A549 (cell line): ENCODE results near the gene PPIE. TPM values are rescaled to one million over a fixed set of nuclear protein-coding genes. Genes with fewer than 3 reads are reported as not detected.

Experiments
- ATAC-seq, 2 experiments: fragments of 200-7000 bp in 1 of 2; fragments of >200 bp in 1 of 2; cut with Nextera tagmentation in 1 of 2; cut with Tn5 transposase in 1 of 2; 3 replicates each; pipeline versions ENCODE4 v1.8.0 to v1.9.1; 2018 to 2020; ENCODE audit warnings: mild to moderate bottlenecking in 1 of 2, moderate library complexity in 1 of 2
- CTCF ChIA-PET: fragments of 300-600 bp; sonication (Branson Sonifier 250); formaldehyde crosslinking; extraction: SDS; loops from one replicate; lab custom pipeline; 2021; ENCODE audit warnings: antibody characterized with exemption, inconsistent platforms; lab: Yijun Ruan, JAX
- POLR2A ChIA-PET: fragments of 350-600 bp; formaldehyde crosslinking; extraction: SDS; loops from one replicate; lab custom pipeline; 2021; ENCODE audit warnings: antibody characterized with exemption, inconsistent platforms; lab: Yijun Ruan, JAX
- DNase-seq, 2 experiments: peaks; one replicate each; pipeline versions ENCODE4 v3.0.0 to v3.0.0-alpha.2; 2011 to 2016; ENCODE audit warnings: low read depth in 1 of 2, low spot score in 1 of 2
- FAIRE-seq: peaks from 2 replicates; lab custom pipeline; 2011; peaks lifted over from hg19 to GRCh38; lab: Jason Lieb, UNC
- H3K27ac ChIP-seq, 2 experiments: fragments of >200 bp; sonication (Bioruptor Twin); formaldehyde crosslinking; 3 replicates each; pipeline ENCODE4 v1.5.1; 2016 to 2017
- H3K4me1 ChIP-seq: fragments of >200 bp; sonication (Bioruptor Twin); formaldehyde crosslinking; 3 replicates; pipeline ENCODE4 v1.6.1; 2016
- H3K4me2 ChIP-seq: fragments of >200 bp; sonication (Bioruptor Twin); formaldehyde crosslinking; 3 replicates; pipeline ENCODE4 v1.6.1; 2016
- H3K4me3 ChIP-seq: fragments of >200 bp; sonication (Bioruptor Twin); formaldehyde crosslinking; 3 replicates; pipeline ENCODE4 v1.5.1; 2016
- H3K9me3 ChIP-seq: fragments of >200 bp; sonication (Bioruptor Twin); formaldehyde crosslinking; 3 replicates; pipeline ENCODE4 v1.6.1; 2016
- BHLHE40 ChIP-seq: IDR thresholded peaks from 2 replicates; pipeline ENCODE4 v1.6.1; 2012; ENCODE audit warnings: low read depth, low read length, inconsistent platforms
- CBX8 ChIP-seq: fragments of 200-600 bp; sonication (generic); IDR thresholded peaks from 2 replicates; pipeline ENCODE4 v1.6.1; 2016
- CEBPB ChIP-seq, 2 experiments: fragments of >200 bp in 1 of 2; sonication (Bioruptor Twin) in 1 of 2; formaldehyde crosslinking in 1 of 2; IDR thresholded peaks; 2 replicates each; pipeline ENCODE4 v1.6.1; 2012 to 2016
- CHD2 ChIP-seq: fragments of 150-350 bp; IDR thresholded peaks from 2 replicates; pipeline ENCODE4 v1.6.1; 2014; ENCODE audit warnings: low read length; ENCODE audit not compliant: partially characterized antibody
- CHD4 ChIP-seq: fragments of 200-600 bp; sonication (generic); IDR thresholded peaks from 2 replicates; pipeline ENCODE4 v1.6.1; 2016; ENCODE audit warnings: antibody characterized with exemption, mild to moderate bottlenecking, borderline replicate concordance
- EHF ChIP-seq: fragments of 250-450 bp; sonication (Bioruptor Pico); IDR thresholded peaks from 2 replicates; pipeline ENCODE4 v1.5.0; 2020; ENCODE audit warnings: mild to moderate bottlenecking
- EHMT2 ChIP-seq: fragments of 200-600 bp; sonication (generic); IDR thresholded peaks from 2 replicates; pipeline ENCODE4 v1.6.1; 2016; ENCODE audit warnings: antibody characterized with exemption, low read depth, mild to moderate bottlenecking, moderate library complexity
- EP300 ChIP-seq, 2 experiments: fragments of >200 bp; sonication (Bioruptor Twin); formaldehyde crosslinking; IDR thresholded peaks; 2 replicates in 1 of 2; 3 replicates in 1 of 2; pipeline ENCODE4 v1.6.1; 2016 to 2017
- ESRRA ChIP-seq: fragments of 150-350 bp; IDR thresholded peaks from 2 replicates; pipeline ENCODE4 v1.6.1; 2014; ENCODE audit warnings: mild to moderate bottlenecking, low read length, borderline replicate concordance
- FOSB ChIP-seq: fragments of 250-450 bp; sonication (Bioruptor Pico); IDR thresholded peaks from 2 replicates; pipeline ENCODE4 v1.5.0; 2020; ENCODE audit warnings: mild to moderate bottlenecking, moderate library complexity
- FOSL2 ChIP-seq, 2 experiments: fragments of 450-650 bp in 1 of 2; fragments of >200 bp in 1 of 2; sonication (Bioruptor Twin) in 1 of 2; formaldehyde crosslinking; IDR thresholded peaks; 2 replicates each; pipeline versions ENCODE4 v1.5.0 to v1.6.1; 2016 to 2020; ENCODE audit warnings: mild to moderate bottlenecking in 1 of 2, moderate library complexity in 1 of 2
- FOXS1 ChIP-seq: fragments of 250-450 bp; sonication (Bioruptor Pico); IDR thresholded peaks from 2 replicates; pipeline ENCODE4 v1.5.0; 2020; ENCODE audit warnings: mild to moderate bottlenecking, moderate library complexity
- GATA3 ChIP-seq: IDR thresholded peaks from 2 replicates; pipeline ENCODE4 v1.6.1; 2012; ENCODE audit warnings: borderline replicate concordance
- HOXA7 ChIP-seq: fragments of 250-450 bp; sonication (Bioruptor Pico); IDR thresholded peaks from 2 replicates; pipeline ENCODE4 v1.5.0; 2020; ENCODE audit warnings: mild to moderate bottlenecking, moderate library complexity
- HOXB5 ChIP-seq: fragments of 250-450 bp; sonication (Bioruptor Pico); IDR thresholded peaks from 2 replicates; pipeline ENCODE4 v1.5.0; 2020; ENCODE audit warnings: mild to moderate bottlenecking, moderate library complexity
- JUN ChIP-seq, 2 experiments: fragments of >200 bp; sonication (Bioruptor Twin); formaldehyde crosslinking; IDR thresholded peaks; 2 replicates in 1 of 2; 3 replicates in 1 of 2; pipeline ENCODE4 v1.6.1; 2016 to 2017
- JUNB ChIP-seq: fragments of >200 bp; sonication (Bioruptor Twin); formaldehyde crosslinking; IDR thresholded peaks from 2 replicates; pipeline ENCODE4 v1.6.1; 2016
- MAZ ChIP-seq: fragments of 150-350 bp; IDR thresholded peaks from 2 replicates; pipeline ENCODE4 v1.6.1; 2014; ENCODE audit warnings: antibody characterized with exemption, low read depth, low read length, borderline replicate concordance
- RNF2 ChIP-seq: fragments of 200-600 bp; sonication (generic); IDR thresholded peaks from 2 replicates; pipeline ENCODE4 v1.6.1; 2016; ENCODE audit warnings: low read depth, mild to moderate bottlenecking, antibody characterized with exemption, moderate library complexity, borderline replicate concordance
- SMC3 ChIP-seq: fragments of >200 bp; sonication (Bioruptor Twin); formaldehyde crosslinking; IDR thresholded peaks from 3 replicates; pipeline ENCODE4 v1.6.1; 2018; ENCODE audit warnings: inconsistent platforms
- TFCP2L1 ChIP-seq: fragments of 250-450 bp; sonication (Bioruptor Pico); IDR thresholded peaks from 2 replicates; pipeline ENCODE4 v1.5.0; 2021; ENCODE audit warnings: mild to moderate bottlenecking
- TP53 ChIP-seq: fragments of 250-450 bp; sonication (Bioruptor Pico); IDR thresholded peaks from 2 replicates; pipeline ENCODE4 v1.5.0; 2021; ENCODE audit warnings: mild to moderate bottlenecking, moderate library complexity
- ZFP36 ChIP-seq: fragments of 450-650 bp; IDR thresholded peaks from 2 replicates; pipeline ENCODE4 v1.6.1; 2014; ENCODE audit warnings: borderline replicate concordance; ENCODE audit not compliant: partially characterized antibody
- ZSCAN20 ChIP-seq: fragments of 250-450 bp; sonication (Bioruptor Pico); IDR thresholded peaks from 2 replicates; pipeline ENCODE4 v1.8.0; 2022; ENCODE audit warnings: mild to moderate bottlenecking, moderate library complexity
- WGBS: methylation state at CpG from one replicate; pipeline ENCODE4 v1.1.6; 2017; ENCODE audit errors: missing lambda C conversion rate; 5-methylcytosine and 5-hydroxymethylcytosine counted together
- polyA plus RNA-seq, 4 experiments: library from polyadenylated mRNA; depleted of rRNA in 3 of 4; stranded (reverse); fragments of >200 nt; fragmentation: RNase III in 1 of 4; extraction: RNeasy Plus Mini Kit Qiagen cat#74134 plus additional on column Dnase treatment in 1 of 4; gene quantifications; 2 replicates in 3 of 4; 3 replicates in 1 of 4; pipeline ENCODE4 v1.2.3, GENCODE V29; 2011 to 2017
- TF ChIP-seq, protein P1 (sequence below): IDR thresholded peaks from 2 replicates; pipeline ENCODE4 v1.6.1; 2012
- TF ChIP-seq, protein P2 (sequence below): fragments of 450-650 bp; IDR thresholded peaks from 2 replicates; pipeline ENCODE4 v1.6.1; 2014; ENCODE audit warnings: antibody characterized with exemption
- TF ChIP-seq, protein P3 (sequence below): IDR thresholded peaks from 2 replicates; pipeline ENCODE4 v1.6.1; 2012
- TF ChIP-seq, protein P4 (sequence below): fragments of 150-350 bp; IDR thresholded peaks from 2 replicates; pipeline ENCODE4 v1.6.1; 2014; ENCODE audit warnings: low read depth, mild to moderate bottlenecking, low read length
- TF ChIP-seq, protein P5 (sequence below): fragments of >200 bp; sonication (Bioruptor Twin); formaldehyde crosslinking; IDR thresholded peaks from 2 replicates; pipeline ENCODE4 v1.6.1; 2016

The PPIE gene
- polyA plus RNA-seq, 2 of the 4 experiments (the other 2 are of a cell fraction): 46.6 to 75.6 TPM

DNA sequence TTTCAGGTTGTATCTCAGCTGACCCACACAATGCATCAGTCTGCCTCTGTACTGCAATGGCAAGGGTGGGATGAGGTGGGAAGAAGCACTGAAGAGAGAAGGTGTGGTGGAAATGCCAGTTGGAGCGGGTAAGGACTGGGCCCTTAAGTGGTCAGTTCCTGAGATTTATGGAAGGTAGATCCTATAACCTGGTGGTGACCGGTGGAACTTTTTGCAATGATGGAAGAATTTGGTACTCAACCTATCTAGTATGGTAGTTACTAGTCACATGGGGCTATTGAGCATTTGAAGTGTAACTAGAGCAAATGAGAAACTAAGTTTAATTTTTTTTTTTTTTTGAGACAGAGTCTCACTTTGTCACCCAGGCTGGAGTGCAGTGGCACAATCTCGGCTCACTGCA, 39.3 kb upstream of the PPIE start (continued):
- no peak for TF ChIP-seq TFCP2L1 (CRISPR knock-in tag)

DNA sequence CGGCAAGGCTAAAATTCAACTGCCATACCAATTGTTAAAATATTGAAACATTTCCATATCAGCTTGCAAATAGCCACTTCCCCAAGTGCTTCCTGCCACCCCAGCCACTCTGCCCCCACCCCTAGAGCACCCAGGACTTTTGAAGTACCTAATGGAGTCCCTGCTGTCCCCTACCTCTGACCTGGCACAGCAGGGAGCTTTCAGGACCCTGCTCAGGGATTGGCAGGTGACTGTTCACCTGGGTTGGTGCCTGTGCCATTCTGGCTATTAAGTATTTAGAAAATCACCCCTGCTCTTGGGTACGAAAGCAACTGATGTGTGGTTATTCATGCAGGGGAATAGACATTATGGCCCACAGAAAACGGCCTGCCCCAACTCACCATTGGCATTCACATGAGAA, 38.3 kb upstream of the PPIE start:
- Histone ChIP-seq H3K9me3 (no peaks in the 10 kb centered on the region), H3K4me3 (no peak overlapping the region), H3K4me1 (no peaks in the 10 kb centered on the region)
- ATAC-seq: no peak
- TF ChIP-seq RNF2 (no peak), BHLHE40 (no peak), FOSB (CRISPR knock-in tag) (no peak), GATA3 (no peak), TP53 (CRISPR knock-in tag) (no peak), SMC3 (no peak), FOXS1 (no peak), EP300 (IDR thresholded peaks at IDR 0.05) (no peak), CBX8 (no peak), HOXA7 (CRISPR knock-in tag) (no peak), ZFP36 (no peak), ESRRA (no peak), EHMT2 (no peak), HOXB5 (no peak)
- TF ChIP-seq, protein P1, sequence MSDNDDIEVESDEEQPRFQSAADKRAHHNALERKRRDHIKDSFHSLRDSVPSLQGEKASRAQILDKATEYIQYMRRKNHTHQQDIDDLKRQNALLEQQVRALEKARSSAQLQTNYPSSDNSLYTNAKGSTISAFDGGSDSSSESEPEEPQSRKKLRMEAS: no peak
- TF ChIP-seq, protein P2, sequence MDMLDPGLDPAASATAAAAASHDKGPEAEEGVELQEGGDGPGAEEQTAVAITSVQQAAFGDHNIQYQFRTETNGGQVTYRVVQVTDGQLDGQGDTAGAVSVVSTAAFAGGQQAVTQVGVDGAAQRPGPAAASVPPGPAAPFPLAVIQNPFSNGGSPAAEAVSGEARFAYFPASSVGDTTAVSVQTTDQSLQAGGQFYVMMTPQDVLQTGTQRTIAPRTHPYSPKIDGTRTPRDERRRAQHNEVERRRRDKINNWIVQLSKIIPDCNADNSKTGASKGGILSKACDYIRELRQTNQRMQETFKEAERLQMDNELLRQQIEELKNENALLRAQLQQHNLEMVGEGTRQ: no peak
- TF ChIP-seq, protein P3, sequence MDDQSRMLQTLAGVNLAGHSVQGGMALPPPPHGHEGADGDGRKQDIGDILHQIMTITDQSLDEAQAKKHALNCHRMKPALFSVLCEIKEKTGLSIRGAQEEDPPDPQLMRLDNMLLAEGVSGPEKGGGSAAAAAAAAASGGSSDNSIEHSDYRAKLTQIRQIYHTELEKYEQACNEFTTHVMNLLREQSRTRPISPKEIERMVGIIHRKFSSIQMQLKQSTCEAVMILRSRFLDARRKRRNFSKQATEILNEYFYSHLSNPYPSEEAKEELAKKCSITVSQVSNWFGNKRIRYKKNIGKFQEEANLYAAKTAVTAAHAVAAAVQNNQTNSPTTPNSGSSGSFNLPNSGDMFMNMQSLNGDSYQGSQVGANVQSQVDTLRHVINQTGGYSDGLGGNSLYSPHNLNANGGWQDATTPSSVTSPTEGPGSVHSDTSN: no peak
- TF ChIP-seq, all 56 proteins: peak for 0
- WGBS: 48% methylated on average over 3 of the region's 3 CpGs
- ChIA-PET POLR2A (no interaction called here), CTCF (interaction anchor here (1.2 to 1.9 kb wide), 3 partner anchors 20 to 94 kb away, joined by 3 to 6 read pairs (median 3); no protein-coding TSS in a partner anchor)
- Histone ChIP-seq H3K4me2 (no peak overlapping the region), H3K27ac (no peak overlapping the region)
- FAIRE-seq (no peak), DNase-seq (no peak)

DNA sequence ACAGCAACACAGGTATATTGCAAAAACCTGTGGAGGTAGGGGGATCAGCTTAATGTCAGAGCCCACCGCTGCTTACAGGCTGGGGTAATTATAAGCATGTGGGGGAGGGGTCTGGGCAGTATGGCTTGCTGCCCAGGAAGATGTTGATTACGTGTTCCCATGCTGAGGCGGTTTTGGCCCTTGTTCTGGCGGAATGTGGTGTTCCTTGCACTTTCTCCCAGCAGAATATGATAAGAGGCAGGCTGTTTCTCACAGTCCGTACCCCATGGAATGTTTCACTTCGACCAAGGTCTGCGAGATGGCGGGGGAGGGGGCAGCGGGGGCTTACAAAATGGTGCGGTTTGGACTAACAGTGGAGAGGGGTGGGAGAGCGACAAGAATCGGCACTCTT, 37.6 kb upstream of the PPIE start:
- H3K4me2 ChIP-seq: no peak overlapping the region
- CTCF ChIA-PET: interaction anchor here (0.7 to 1.9 kb wide), 4 partner anchors 10 to 95 kb away, joined by 3 to 6 read pairs (median 4); partner anchors contain the start of gene HPCAL4

DNA sequence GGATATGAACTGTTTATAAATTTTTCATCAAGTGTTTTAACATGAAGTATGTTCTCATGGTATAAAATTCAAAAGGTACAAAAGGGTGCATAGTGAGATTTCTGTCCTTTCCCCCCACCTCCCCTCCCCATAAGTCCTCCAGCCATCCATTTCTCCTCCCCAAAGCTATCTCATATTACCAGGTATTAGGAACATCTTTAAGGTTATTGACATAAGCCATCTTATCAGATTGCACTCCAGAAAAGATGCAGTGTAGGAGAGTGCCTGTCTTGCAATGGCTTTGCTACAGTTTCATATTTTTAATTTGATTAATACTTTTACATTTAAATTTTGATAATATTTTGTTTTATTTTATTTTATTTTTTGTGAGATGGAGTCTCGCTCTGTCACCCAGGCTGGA, 33.9 kb upstream of the PPIE start:
- Histone ChIP-seq H3K9me3 (no peaks in the 10 kb centered on the region), H3K4me1 (no peaks in the 10 kb centered on the region), H3K4me2 (no peak overlapping the region), H3K4me3 (no peak overlapping the region), H3K27ac (no peak overlapping the region)
- ChIA-PET CTCF (interaction anchor here (1.2 kb wide), 1 partner anchor 98 kb away, joined by 5 read pairs; no protein-coding TSS in a partner anchor), POLR2A (no interaction called here)
- FAIRE-seq (no peak), ATAC-seq (no peak), DNase-seq (no peak)
- WGBS: 78% methylated on average over 1 of the region's 1 CpG
- no peak for TF ChIP-seq JUNB
- TF ChIP-seq FOXS1: no peak
- TF ChIP-seq, protein P3: no peak
- TF ChIP-seq, protein P4, sequence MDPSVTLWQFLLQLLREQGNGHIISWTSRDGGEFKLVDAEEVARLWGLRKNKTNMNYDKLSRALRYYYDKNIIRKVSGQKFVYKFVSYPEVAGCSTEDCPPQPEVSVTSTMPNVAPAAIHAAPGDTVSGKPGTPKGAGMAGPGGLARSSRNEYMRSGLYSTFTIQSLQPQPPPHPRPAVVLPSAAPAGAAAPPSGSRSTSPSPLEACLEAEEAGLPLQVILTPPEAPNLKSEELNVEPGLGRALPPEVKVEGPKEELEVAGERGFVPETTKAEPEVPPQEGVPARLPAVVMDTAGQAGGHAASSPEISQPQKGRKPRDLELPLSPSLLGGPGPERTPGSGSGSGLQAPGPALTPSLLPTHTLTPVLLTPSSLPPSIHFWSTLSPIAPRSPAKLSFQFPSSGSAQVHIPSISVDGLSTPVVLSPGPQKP: no peak
- no peak for TF ChIP-seq MAZ
- TF ChIP-seq FOSL2 (IDR thresholded peaks at IDR 0.05): no peak
- TF ChIP-seq FOSL2 (CRISPR knock-in tag; IDR thresholded peaks at IDR 0.05): no peak
- no peak for TF ChIP-seq CBX8
- no peak for TF ChIP-seq CHD2
- no peak for TF ChIP-seq CHD4
- TF ChIP-seq EHF (CRISPR knock-in tag): no peak
- TF ChIP-seq CEBPB (IDR thresholded peaks at IDR 0.05): no peak

More for the DNA sequence above, 37.6 kb upstream of the PPIE start:
- DNase-seq: no peak
- Histone ChIP-seq H3K27ac (no peak overlapping the region), H3K4me3 (no peak overlapping the region), H3K4me1 (no peaks in the 10 kb centered on the region), H3K9me3 (no peaks in the 10 kb centered on the region)
- TF ChIP-seq FOXS1 (no peak), FOSB (CRISPR knock-in tag) (no peak), ZSCAN20 (CRISPR knock-in tag) (no peak), JUN (IDR thresholded peaks at IDR 0.05) (no peak), CHD4 (no peak), EP300 (IDR thresholded peaks at IDR 0.05) (no peak), TFCP2L1 (CRISPR knock-in tag) (no peak)
- TF ChIP-seq, protein P5, sequence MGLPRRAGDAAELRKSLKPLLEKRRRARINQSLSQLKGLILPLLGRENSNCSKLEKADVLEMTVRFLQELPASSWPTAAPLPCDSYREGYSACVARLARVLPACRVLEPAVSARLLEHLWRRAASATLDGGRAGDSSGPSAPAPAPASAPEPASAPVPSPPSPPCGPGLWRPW: no peak
- no peak for ATAC-seq
- FAIRE-seq: no peak
- WGBS: 63% methylated on average over 12 of the region's 12 CpGs
- POLR2A ChIA-PET: no interaction called here
